Kidney capillary endothelial cell (primary cell): Measurements from ENCODE around the gene ARTN.

Experiments used
- DNase-seq: peaks from one replicate; pipeline ENCODE4 v3.0.0-alpha.2; 2018; ENCODE audit warnings: low spot score

The ARTN gene

GRCh38 chr1:43947061-43947873 is 13.7 kb downstream of the ARTN start:
- no peak for DNase-seq

GRCh38 chr1:43947874-43948437 is 14.4 kb downstream of the ARTN start:
- no peak for DNase-seq

GRCh38 chr1:43949678-43950077 is 16.1 kb downstream of the ARTN start:
- no peak for DNase-seq

GRCh38 chr1:43951021-43951985 is 17.7 kb downstream of the ARTN start:
- DNase-seq, result no peak

- DNase-seq, result no peak
These were observed 19.2 kb downstream of the ARTN start for GRCh38 chr1:43952731-43953346.

GRCh38 chr1:43953361-43953760 is 19.8 kb downstream of the ARTN start:
- no peak for DNase-seq

- no peak for DNase-seq
These were observed 20.4 kb downstream of the ARTN start for GRCh38 chr1:43954036-43954435.

- no peak for DNase-seq
These were observed 22.6 kb downstream of the ARTN start for GRCh38 chr1:43956234-43956633.

GRCh38 chr1:43957407-43958040 is 23.9 kb downstream of the ARTN start:
- DNase-seq, result no peak

- DNase-seq, result no peak
These were observed 25.0 kb downstream of the ARTN start for GRCh38 chr1:43958351-43959255.

- no peak for DNase-seq
These were observed 27.2 kb downstream of the ARTN start for GRCh38 chr1:43960798-43961197.

- no peak for DNase-seq
These were observed 28.1 kb downstream of the ARTN start for GRCh38 chr1:43961692-43962091.

GRCh38 chr1:43962324-43962723 is 28.7 kb downstream of the ARTN start:
- no peak for DNase-seq

GRCh38 chr1:43963006-43963405 is 29.4 kb downstream of the ARTN start:
- no peak for DNase-seq

GRCh38 chr1:43963890-43964289 is 30.3 kb downstream of the ARTN start:
- DNase-seq, result no peak

GRCh38 chr1:43965316-43965715 is 31.7 kb downstream of the ARTN start:
- DNase-seq, result no peak

- no peak for DNase-seq
These were observed 34.8 kb downstream of the ARTN start for GRCh38 chr1:43968348-43968948.

- no peak for DNase-seq
These were observed 35.8 kb downstream of the ARTN start for GRCh38 chr1:43969416-43969745.

- DNase-seq, result peak; percentile 97
These were observed 36.3 kb downstream of the ARTN start, which contains the start of gene DPH2 for GRCh38 chr1:43969746-43970466. DPH2 (plus strand) TSS chr1:43970010; CDS start chr1:43970176, 166 bp downstream.

GRCh38 chr1:43970502-43970901 is 36.9 kb downstream of the ARTN start:
- DNase-seq, result no peak
